GM18520 (cell line): ENCODE measurements around the gene SLC4A9.

Experiments used
- ATAC-seq: cut with Tn5 transposase; IDR thresholded peaks from one replicate; pipeline ENCODE4 v1.9.1; 2021; ENCODE audit not compliant: unreplicated experiment

The SLC4A9 gene

DNA sequence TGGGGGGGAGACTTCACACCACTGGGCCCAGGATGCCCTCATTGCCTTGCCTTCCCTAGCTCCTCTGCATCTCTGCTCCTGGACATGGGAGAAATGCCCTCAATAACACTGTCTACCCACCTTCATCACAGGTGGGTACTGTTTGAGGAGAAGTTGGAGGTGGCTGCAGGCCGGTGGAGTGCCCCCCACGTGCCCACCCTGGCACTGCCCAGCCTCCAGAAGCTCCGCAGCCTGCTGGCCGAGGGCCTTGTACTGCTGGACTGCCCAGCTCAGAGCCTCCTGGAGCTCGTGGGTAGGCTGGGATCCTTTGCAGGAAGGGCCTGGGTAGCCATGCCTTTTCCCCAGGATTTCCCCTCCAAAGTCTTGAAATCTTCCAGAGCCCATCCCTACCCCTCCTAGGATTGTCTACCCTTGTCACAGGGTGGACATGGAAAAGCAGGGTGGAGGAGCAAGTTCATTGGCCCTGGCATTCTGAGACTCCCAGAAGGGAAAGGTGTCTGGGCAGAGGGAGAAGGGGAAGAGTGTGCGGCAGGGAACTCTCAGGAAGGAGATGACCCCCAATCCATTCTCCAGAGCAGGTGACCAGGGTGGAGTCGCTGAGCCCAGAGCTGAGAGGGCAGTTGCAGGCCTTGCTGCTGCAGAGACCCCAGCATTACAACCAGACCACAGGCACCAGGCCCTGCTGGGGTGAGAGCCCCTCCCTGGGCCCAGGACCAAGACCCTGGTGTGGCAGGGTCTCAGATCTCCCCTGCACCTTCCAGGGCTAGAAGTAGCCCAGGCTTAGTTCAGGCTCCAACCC is 886 bp downstream of the SLC4A9 start:
- no peak for ATAC-seq

DNA sequence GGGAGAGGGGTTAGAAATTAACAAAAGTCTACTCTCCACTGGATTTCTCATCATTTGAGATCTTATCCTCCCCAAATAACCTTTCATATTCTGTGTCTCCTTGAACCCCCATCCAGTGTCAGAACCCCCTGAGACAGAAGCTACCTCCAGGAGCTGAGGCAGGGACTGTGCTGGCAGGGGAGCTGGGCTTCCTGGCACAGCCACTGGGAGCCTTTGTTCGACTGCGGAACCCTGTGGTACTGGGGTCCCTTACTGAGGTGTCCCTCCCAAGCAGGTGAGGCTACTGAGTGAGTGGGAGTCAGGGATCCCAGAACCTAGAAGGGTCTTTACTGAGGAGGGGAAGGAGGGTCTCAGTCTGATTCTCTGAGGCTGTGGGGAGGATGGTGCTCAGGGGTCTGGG is 1.9 kb downstream of the SLC4A9 start:
- no peak for ATAC-seq

DNA sequence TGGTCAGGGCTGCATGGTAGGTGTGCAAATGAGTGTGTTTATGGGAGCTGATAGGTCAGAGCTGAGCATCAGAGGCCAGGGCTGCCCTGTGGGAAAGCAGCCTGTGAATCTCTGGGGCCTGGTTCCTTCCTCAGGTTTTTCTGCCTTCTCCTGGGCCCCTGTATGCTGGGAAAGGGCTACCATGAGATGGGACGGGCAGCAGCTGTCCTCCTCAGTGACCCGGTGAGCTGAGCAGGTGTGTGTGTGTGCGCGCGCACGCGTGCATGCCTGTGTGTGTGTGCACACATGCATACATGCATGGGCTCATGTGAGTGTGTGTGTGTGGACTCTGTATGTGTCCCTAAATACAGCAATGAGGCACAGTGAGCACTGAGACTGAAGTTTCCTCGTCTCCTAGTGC is 2.3 kb downstream of the SLC4A9 start:
- ATAC-seq: no peak

DNA sequence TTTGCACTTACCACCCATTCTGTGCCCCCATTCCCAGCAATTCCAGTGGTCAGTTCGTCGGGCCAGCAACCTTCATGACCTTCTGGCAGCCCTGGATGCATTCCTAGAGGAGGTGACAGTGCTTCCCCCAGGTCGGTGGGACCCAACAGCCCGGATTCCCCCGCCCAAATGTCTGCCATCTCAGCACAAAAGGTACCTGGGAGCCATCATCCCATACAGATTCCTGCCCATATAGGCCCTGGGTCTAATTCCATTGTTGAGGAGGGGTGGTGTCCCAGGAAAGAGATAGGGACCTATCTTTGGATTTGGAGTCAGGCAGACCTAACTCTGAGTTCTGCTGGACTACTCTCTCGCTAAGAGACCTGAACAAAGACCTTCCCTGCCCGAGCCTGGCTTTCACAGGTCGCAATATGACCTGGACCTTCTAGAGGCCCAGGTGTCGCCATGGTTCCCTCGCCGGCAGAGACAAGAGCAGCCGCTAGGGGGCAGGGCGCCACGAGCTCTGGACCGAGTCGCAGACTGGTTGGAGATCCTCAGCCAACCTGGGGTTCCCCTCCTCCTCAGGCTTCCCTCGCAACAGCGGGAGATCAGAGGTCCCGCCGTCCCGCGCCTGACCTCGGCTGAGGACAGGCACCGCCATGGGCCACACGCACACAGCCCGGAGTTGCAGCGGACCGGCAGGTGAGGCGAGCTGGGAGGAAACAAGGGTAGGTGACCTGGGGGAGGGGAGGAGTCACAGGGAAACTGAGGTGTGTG is 3.1 kb downstream of the SLC4A9 start:
- peak; percentile 88 for ATAC-seq

DNA sequence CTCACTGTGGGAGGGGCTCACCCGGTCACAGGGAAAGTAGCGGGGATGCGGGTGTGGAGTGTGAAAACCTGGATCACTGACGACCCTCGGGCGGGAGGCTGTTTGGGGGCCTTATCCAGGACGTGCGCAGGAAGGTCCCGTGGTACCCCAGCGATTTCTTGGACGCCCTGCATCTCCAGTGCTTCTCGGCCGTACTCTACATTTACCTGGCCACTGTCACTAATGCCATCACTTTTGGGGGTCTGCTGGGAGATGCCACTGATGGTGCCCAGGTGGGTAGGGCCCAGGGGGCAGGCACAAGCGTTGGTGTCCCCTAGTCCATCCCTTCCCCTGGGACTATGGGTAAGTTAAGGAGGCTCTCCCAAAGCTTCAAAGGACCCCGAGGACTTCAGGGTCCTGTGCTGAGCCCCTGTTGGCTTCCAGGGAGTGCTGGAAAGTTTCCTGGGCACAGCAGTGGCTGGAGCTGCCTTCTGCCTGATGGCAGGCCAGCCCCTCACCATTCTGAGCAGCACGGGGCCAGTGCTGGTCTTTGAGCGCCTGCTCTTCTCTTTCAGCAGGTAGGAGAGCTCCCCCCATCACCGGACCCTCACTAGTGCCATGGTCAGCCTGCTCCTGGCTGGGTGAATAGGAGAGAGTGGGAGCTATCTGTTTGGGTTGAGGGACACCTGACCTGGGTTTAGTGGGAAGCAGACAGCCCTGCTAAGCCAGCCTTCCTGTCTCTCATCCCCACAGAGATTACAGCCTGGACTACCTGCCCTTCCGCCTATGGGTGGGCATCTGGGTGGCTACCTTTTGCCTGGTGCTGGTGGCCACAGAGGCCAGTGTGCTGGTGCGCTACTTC is 3.9 kb downstream of the SLC4A9 start:
- no peak for ATAC-seq

DNA sequence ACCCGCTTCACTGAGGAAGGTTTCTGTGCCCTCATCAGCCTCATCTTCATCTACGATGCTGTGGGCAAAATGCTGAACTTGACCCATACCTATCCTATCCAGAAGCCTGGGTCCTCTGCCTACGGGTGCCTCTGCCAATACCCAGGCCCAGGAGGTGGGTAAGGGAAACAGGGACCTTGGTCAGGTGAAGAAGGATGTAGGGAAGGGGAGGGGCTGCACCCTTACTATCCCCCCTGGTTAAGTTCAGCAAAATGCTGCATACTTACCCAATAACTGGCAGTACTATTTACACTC is 4.4 kb downstream of the SLC4A9 start:
- no peak for ATAC-seq

DNA sequence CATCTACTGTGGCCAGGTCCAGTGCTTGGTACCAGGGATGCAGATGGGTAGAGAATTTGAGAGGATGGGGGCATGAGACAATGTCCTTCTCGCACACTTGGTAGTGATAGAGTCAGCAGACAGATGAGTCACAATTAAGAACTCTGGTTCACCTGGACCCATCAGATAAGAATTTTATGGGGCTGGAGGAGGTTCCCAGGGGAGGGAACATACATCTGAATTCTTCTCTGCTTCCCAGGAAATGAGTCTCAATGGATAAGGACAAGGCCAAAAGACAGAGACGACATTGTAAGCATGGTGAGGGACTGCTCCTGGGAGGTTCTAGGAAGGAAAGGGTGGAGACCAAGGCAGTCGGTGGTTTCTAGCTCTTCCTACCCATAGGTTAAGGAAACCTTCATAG is 5.3 kb downstream of the SLC4A9 start:
- no peak for ATAC-seq

DNA sequence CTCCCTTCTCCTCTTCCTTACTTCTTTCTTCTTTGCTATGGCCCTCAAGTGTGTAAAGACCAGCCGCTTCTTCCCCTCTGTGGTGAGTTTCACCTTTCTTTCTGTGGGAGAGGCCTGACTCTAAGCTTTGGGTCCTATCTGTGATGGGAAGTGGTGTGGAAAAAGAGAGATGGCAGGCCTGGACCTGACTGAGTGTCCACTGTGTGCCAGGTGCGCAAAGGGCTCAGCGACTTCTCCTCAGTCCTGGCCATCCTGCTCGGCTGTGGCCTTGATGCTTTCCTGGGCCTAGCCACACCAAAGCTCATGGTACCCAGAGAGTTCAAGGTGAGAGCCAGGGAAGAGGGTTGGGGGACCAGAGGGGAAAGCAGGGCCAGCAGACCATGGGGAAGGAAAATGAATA is 5.9 kb downstream of the SLC4A9 start:
- ATAC-seq: no peak

DNA sequence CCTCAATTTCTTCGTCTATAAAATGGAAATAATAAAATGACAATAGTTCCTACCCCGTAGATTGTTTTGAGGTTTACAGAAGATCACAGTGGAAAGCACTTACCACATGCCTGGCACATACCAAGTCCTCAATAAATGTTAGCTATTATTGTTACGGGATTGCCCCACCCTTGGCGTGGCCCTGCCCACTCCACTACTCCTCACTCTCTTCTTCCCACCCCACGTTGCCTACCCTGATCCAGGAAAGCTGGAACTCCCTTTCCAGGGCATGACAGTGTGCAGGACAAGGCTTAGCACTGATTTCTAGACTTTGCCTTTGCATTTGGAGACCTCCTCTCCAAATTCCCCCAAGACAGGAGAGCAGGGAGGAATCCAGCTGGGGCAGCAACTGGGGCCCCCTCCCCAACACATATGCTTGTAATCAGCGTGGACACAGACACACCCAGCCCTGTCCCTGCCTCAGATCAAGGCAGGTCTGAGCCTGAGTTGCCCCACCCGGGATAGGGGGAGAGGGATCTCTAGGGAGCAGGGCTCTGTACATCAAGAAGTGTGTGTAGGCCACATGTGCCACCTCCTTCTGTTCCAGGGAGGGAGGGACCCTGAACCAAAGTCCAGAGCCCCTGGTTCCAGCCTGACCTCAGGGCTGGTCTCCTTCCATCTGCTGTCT is 6.7 kb downstream of the SLC4A9 start:
- ATAC-seq: no peak

DNA sequence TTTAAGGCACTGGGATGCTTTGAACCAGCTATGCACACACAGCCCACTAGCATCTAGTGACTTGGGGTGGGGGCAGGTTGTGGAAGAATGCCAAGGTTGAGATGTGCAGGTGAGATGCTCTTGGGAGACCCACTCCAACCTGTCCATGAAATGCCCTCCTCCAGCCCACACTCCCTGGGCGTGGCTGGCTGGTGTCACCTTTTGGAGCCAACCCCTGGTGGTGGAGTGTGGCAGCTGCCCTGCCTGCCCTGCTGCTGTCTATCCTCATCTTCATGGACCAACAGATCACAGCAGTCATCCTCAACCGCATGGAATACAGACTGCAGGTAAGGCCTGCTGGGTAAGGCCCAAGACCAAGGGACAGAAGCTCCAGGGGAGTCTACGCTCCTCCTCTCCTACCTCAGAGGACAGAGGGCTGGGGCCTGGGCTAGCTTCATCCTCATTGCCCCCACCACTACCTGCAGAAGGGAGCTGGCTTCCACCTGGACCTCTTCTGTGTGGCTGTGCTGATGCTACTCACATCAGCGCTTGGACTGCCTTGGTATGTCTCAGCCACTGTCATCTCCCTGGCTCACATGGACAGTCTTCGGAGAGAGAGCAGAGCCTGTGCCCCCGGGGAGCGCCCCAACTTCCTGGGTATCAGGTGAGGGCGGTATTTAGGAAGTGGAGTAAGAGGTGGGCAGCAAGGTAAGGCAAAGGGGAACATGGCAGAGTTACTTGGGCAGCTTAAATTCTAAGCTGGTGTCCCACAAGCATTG is 7.4 kb downstream of the SLC4A9 start:
- ATAC-seq: no peak

DNA sequence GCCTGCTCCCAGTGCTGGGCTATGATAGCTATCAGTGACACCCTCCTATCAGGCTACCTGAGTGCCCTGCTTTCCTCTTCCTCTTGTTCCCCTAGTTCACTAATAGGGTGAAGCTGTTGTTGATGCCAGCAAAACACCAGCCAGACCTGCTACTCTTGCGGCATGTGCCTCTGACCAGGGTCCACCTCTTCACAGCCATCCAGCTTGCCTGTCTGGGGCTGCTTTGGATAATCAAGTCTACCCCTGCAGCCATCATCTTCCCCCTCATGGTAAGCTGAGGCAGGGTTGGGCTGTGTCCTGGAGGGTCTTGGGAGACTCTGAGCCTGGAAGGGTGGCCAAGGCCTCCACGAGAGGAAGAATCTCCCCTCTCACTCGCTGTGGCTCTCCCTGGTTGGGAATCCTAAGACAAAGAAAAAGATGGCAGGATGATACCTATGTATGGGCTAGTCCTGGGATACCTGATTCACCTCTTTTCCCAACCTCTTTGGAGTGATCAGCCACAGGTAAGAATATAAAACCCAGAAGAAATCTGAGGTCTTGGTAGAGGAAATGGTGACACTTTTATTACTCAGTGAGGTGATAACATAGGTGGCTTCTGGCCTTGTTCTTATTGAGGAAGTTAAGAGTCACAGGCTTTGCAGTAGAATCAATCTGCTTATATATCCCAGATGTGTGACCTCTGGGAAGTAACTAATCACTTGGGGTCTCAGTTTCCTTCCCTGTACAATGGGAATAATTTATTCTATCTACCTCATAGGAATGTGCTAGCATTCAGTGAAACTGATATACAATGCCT is 11.6 kb downstream of the SLC4A9 start:
- no peak for ATAC-seq

DNA sequence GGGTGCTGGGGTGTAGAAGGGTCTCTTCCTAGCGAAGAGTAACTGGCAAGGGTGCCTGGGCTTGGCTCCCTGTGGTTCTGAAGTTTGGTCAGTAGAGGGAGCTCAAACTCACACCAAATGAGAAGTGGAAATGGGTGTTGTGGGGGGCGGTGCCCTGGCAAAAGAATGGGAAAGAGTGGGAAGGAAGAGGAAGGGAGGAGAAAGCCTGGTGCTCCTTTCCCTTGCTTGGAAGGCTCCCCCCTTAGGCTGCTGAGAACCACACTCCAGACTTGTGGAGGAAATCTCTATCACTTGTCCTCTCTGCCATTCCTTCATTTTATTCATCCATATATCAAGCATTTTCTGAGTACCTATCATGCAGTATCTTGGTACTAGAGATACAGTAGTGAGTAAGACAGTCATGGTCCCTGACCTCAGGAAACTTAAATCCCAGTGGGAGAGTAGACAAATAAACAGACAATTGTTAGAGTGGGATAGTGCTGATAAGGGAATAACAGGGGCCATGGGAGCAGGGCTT is 13.0 kb downstream of the SLC4A9 start:
- no peak for ATAC-seq

DNA sequence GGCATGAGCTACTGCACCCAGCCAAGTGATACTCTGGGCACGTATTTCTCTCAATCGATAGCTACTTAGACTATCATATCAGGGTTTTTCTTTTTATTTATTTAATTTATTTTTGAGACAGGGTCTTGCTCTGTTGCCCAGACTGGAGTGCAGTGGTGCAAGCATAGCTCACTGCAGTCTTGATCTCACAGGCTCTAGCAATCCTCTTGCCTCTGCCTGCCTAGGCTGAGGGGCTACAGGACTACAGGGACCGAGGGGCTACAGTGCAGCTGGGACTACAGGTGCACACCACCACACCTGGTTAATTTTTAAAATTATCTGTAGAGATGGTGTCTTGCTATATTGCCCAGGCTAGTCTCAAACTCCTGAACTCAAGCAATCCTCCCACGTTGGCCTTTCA is 21.4 kb downstream of the SLC4A9 start:
- no peak for ATAC-seq

DNA sequence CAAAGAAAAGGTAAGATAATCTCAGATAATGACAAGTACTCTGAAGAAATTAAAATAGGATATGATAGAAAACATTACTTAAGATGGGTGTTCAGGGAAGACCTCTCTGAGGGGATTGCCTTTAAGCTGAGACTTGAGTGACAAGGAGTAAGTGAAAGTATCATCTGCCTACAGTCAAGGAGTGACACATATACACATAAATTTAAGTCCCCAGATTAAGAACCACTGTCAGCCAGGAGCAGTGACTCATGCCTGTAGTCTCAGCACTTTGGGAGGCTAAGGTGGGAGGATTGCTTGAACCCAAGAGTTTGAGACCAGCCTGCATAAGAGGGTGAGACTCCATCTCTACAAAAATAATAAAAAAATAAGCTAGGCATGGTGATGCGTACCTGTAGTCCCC is 22.0 kb downstream of the SLC4A9 start:
- no peak for ATAC-seq

DNA sequence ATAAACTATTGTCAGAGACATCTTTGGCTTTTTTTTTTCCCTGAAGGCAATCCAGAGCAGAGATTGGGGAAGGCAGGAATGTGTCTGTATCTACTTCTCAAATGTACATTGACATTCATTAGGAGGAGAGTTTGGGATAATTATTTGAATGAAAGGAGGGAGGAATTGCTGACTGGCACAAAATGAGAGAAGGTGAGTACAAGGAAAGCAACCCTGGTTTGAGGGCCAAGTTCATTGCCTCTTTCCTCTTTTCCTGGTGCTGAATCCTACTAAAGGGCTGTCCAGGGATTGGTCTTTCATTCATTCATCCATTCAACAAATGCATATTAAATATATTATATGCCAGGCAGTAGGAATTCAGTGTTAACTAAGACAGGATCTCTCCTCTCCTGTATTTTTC is 22.9 kb downstream of the SLC4A9 start:
- no peak for ATAC-seq

DNA sequence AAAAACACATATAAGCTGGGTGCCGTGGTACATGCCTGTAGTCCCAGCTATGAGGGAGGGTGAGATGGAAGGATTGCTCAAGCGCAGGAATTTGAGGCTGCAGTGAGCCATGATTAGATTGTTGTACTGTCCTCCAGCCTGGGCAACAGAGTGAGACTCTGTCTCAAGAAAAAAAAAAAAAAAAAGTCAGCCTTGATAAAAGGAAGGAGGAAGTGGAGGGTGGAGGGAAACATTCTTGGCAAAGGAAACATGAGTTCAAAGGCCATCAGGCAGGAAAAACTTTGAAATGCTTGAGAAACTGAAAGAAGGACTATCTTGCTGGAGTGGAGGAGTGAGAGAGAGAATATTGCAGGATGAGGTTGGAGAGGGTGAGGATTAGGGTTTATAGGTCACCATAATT is 23.3 kb downstream of the SLC4A9 start:
- ATAC-seq: no peak

DNA sequence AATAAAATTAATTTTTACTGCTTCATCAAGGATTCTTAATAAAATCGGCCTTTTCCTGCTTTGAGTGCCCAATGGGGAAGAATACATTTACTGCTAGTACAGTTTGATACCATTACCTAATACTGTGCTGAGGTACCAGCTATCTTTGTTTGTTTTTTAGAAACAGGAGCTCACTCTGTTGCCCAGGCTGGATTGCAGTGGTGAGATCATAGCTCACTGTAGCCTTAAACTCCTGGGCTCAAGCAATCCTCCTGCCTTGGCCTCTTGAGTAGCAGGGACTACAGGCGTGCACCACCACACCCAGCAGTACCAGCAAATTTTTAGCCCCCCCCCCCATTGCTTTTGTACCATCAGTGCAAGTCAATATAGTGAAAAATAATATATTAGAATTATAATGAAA is 28.1 kb downstream of the SLC4A9 start:
- no peak for ATAC-seq

DNA sequence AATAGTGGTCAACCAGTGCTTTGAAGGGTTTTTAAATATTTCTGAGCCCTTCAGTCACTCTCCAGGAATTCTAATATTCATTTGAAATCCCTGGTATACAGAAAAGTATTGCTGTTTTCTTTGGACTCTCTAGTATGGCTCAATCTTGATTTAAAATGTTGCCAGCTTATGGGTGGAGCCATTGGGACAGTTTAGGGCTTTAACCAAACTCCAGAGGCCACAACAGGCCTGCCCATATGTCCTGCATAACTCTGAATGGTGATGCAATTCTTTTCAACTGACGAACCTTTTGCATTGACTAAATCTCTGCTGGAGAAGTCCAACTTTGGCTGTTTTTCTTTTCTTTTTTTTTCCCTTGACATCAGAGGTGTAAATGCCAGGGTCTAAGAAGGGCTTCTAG is 31.3 kb downstream of the SLC4A9 start:
- ATAC-seq: no peak

DNA sequence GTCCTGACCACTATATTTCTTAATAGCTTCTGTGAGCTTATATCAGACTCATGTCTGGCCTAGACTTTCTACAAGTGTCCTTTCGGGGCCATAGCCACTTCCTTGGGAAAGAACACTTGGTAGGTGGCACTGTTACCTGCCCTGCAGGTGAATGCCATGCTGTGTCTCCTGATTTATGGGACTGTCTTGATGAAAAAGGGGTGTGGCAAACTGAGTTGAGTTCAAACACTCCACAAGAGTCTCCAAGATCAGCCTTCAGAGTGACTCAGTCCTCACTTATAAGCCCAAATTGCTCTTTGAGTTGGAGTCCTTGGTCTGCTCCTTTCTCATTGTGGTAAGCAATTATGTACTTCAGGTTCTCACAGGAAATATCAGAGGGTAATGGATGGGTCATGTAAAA is 31.7 kb downstream of the SLC4A9 start:
- no peak for ATAC-seq

DNA sequence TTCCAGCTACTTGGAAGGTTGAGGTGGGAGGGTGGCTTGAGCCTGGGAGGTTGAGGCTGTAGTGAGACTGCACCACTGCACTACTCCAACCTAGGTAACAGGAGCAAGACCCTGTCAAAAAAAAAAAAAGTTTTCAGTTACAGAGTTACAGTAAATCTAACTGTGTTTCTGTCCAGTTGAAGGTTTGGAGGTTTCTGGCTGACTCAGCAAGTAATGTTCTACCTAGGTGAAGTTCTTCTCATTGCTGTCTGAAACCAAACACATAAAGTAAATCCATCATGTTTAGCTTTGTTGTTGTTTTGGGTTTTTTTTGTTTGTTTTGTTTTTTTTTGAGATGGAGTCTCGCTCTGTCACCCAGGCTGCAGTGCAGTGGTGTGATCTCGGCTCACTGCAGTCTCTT is 33.7 kb downstream of the SLC4A9 start:
- ATAC-seq: no peak
